Suppressor macrophage (primary cell): ENCODE measurements around the gene TMEM42.
"Not testable (repeated sequence)": the region's sequence is repeated elsewhere in the genome, so short reads cannot be mapped to it uniquely, and the experiment has no call there.

Source experiments
- DNase-seq, 4 experiments: peaks; one replicate each; pipeline ENCODE4 v3.0.0-alpha.2; 2020 to 2022
- total RNA-seq, 17 experiments: gene quantifications; one replicate each; lab custom pipeline; 2026; ENCODE audit warnings: mixed read lengths in 6 of 17, inconsistent platforms in 3 of 17; lab: John Stamatoyannopoulos, UW

The TMEM42 gene
- total RNA-seq: 1.1 to 8.7 (median 5.3) reads per million in 17 experiments

DNA sequence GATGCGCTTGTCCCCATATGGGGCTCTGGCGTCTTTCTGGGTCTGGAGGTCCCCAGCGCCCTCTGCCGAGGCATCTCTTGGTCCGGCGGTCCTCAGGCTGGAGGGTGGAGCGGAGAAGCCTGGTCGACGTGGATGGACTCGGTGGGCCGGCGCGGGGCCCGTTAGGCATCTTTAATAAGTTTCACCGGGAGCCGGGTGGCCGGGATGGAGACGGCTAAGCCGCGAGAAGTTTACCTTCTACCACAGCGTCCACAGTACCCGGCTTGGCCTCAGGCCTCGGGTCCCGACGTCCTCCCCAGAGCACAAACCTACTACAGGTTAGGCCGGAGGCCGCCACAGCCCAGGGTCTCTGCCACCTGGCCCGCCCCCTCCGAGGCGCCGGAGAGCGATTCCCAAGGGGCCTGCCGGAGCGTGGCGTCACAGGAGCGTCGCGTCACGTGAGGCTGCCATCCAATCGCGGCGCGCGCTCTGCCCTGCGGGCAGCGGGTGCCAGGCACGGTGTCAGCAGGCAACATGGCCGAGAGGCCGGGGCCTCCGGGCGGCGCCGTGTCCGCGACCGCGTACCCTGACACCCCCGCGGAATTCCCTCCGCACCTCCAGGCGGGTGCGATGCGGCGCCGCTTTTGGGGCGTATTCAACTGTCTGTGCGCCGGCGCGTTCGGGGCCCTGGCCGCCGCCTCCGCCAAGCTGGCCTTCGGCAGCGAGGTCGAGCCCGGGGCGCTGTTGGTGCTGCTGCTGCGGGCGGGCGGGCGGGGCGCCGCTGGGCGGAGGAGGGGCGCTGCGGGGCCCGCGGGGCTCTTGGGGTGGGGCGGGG, at the start of gene TMEM42:
Gene TMEM42 (plus strand): TSS at position 501 of the 814 bp plus-strand sequence. CDS start 13 bp downstream, at position 514.
- peak; percentile 92 to 97 (median 94) for DNase-seq

DNA sequence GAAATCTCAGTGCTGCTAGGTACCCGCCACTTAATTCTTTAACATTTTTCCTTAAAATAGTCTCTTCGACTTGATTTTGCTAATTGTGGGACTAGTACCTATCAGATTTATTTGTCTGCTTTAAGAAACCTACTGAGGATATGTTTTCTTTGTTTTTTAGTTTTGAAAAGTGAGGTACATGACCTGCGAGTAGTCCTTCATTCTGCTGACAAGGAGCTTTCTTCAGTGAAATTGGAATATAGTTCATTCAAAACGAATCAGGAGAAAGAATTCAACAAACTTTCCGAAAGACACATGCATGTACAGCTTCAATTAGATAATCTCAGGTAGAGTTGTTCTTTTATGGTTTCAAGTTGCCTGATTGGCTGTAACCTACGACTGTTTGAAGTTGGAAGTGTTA, 47.0 kb upstream of the TMEM42 start:
- DNase-seq: no peak

DNA sequence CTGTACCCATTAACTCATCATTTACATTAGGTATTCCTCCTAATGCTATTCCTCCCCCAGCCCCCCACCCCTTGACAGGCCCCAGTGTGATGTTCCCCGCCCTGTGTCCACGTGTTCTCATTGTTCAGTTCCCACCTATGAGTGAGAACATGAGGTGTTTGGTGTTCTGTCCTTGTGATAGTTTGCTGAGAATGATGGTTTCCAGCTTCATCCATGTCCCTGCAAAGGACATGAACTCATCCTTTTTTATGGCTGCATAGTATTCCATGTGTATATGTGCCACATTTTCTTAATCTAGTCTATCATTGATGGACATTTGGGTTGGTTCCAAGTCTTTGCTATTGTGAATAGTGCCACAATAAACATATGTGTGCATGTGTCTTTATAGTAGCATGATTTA, 45.4 kb upstream of the TMEM42 start:
- not testable (repeated sequence) for DNase-seq

DNA sequence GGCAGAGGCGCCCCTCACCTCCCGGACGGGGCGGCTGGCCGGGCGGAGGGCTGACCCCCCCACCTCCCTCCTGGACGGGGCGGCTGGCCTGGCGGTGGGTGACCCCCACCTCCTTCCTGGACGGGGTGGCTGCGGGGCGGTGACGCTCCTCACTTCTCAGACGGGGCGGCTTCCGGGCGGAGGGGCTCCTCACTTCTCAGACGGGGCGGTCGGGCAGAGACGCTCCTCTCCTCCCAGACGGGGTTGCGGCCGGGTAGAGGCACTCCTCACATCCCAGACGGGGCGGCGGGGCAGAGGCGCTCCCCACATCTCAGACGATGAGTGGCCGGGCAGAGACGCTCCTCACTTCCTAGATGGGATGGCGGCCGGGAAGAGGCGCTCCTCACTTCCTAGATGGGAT, 40.5 kb upstream of the TMEM42 start:
- not testable (repeated sequence) for DNase-seq

DNA sequence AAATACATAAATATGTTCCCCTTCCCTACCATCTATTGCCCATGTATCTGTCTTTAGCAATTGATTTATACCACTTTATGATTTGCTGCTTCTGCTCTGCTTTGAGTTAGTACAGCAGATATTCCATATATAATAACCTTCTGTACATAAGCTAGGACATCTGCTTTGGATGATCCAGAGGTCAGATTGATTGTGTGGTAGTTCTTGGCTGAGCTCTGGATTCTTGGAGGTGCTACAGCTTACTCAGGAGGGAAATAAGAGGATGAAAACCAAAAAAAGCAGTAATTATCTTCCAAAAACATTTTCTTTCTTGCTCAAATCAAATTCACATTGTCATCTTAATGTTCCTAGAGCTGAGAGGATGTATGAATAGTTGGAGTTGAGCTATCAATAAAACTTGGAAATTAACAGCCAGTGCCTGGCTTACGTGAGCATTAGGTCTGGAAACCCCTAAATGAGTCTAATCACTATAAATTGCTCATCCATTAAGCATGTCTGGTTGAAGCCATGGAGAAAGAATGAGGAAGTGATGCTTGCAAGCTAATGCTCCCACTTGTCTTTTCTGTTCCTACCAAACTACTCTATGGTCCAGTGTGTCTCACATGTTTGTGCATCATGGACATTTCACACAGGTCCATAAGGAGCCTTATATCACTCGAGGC, 36.3 kb upstream of the TMEM42 start:
- DNase-seq: peak in 3 of 4 experiments; percentile 7 to 19 (median 7)

DNA sequence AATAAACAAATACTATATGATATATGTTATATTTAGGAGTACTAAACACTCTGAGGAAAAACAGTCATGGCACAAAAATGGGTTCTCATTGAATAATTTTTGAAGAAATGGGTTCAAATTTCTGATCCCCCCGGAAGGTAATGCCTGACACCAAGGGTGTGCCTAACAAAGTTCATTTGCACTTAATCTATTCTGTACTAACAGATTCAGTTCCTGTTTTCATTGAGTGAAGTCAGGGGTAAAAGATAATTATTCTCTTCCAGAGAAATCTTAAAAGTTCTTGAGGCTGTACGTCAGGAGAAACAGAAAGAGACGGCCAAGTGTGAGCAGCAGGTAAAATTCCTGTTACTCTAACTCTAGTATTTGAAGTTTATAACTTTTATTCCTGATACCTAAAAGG, 34.5 kb upstream of the TMEM42 start:
- no peak for DNase-seq

DNA sequence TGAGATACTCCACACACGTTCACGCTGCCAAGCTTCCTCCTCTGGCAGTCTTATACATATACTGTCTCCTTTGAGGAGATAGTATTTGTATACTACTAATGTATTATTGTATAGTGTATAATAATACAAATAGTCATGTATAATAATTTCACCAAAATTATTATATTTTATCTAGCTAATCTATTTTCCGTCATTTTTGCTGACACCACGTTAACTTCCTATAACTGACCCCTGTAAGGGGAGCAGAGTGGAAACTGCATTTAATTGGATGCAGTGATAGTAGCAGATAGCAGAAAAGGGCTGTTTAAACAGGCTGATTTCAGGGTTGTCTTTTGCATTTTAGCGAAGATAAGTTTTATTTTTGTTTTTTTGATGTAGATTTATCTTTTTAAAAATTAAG, 30.5 kb upstream of the TMEM42 start:
- no peak for DNase-seq

DNA sequence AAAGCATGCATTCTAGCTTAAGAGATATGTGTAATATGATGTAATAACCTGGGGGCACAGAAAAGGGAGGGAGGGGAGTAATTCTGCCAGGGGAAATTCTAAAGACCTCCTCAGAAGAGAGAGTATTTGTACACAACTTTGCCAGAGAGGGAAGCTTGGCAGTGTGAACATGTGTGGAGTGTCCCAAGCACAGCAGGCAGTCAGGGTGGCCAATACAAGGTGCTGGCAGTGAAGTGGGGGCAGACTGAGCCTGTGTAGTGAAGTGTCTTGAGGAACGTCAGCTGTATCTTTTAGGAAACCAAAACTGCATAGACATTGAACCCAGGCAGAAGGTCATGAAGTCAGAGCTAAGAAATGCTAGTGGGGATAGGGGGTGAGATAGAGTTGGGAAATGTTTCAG, 29.7 kb upstream of the TMEM42 start:
- no peak for DNase-seq

DNA sequence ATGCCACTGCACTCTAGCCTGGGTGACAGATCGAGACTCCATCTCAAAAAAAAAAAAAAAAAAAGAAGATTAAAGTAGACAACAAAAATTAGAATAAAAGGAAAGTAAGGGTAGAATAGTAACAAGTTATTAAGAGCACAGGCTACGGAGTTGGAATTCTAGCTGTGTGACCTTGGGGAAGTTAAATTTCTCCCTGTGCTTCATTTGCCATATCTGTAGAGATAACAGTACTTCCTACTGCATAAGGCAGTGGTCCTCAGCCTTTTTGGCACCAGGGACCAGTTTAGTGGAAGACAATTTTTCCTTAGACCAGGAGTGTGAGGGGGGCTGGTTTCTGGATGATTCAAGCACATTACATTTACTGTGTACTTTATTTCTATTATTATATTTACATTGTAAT, 28.7 kb upstream of the TMEM42 start:
- DNase-seq: no peak

DNA sequence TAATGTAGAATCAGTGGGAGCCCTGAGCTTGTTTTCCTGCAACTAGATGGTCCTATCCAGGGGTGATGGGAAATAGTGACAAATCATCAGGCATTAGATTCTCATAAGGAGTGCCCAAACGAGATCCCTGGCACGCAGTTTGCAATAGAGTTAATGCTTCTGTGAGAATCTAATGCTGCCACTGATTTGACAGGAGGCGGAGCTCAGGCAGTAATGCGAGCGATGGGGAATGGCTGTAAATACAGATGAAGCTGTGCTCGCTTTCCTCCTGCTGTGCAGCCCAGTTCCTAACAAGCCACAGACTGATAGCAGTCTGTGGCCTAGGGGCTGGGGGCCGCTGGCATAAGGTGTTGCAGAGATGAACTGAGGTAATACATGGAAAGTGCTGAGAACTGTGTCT, 28.3 kb upstream of the TMEM42 start:
- no peak for DNase-seq

DNA sequence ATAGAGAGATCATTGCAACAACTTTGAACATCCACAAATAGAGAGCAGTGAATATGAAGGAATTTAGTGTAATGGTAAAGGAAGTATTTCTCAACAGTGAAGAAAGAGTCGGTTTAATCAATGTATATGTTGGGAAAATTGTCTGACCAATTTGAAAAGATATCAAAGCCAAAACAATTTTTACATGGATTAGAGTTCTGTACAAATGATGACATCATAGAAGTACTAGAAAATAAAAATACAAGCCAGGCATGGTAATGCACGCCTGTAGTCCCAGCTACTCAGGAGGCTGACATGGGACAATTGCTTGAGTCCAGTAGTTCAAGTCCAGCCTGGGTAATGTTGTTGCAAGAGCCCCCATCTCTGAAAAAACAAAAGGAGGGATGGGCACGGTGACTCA, 26.0 kb upstream of the TMEM42 start:
- DNase-seq: no peak

DNA sequence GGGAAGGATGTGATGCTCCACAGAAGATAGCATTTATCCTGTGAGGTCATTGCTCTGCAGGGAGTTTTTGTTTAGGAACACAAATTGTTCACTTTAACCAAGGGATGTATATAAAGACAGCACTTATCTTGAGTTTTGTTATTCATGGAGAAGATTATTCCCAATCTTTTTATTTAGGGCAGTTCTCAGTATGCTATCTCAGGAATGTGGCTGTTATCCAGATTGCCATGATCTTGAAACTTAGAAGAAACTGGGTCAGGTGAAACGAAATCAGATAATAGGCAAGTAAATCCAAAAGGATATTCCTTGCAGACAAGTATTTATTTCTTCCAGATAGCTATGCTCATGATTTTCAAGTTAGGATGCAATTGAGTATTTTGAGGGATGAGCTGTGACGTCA, 19.3 kb upstream of the TMEM42 start:
- DNase-seq: no peak

DNA sequence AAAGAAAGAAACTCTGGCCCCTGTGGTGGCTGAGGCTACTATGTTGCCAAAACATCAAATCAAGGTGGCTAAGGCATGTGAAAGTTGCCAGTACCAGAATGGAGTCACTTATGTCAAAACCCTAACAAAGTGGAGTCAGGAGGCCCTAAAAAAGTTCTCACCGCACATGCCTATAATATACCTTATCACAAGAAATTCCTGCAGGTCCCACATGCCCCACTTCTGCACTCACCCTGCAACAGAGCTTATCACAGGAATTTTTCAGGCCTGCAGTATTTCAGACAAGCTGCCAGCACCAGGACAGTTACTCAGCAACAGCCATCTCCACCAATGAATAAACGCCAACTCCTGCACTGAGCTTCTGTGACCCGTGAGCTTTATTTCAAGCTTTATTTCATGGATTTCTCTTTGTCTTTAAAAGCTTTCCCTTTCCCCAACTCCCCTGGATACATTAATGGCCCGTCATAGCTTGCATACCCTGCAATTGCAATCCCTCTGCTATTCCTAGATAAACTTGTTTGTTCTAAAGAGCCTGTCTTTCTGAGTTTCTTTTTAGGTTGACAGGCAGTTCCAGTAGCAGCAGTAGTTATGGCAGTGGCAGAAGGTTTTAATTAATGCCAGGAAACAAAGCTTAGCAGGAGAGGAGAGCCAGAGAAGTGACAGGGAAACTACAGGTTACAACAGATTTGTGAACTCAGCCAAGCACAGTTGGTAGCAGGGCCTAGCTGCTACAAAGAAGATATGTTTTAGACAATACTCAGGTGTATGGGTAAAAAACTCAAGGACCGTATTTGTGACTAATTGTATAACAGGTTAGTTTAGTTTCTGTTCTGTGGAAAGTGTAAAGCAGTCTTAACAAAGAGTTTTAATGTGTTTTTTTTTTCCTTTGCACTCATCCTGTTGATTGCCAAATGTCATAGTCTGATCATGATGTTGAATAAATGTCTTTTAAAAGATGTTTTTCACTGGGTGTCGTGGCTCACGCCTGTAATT, 15.9 kb upstream of the TMEM42 start:
- no peak for DNase-seq

DNA sequence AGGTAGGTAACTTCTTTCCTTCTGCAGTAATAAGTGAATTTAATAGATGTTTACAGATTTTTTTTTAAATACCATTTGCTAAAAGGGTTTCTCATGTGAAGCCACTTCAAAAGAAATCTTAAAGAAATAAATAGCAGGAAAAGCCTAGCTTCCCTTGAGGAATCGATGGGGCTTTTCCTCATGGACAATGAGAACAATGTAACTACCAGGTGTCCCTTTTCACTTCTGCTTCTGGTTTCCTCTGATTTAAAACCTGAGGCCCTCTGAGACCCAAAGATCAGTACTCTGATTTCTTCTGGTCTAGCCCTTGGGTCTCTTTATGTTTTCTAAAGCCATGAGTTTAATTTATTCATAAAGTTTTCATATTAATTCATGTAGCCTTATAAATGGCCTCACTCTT, 13.1 kb upstream of the TMEM42 start:
- DNase-seq: no peak

DNA sequence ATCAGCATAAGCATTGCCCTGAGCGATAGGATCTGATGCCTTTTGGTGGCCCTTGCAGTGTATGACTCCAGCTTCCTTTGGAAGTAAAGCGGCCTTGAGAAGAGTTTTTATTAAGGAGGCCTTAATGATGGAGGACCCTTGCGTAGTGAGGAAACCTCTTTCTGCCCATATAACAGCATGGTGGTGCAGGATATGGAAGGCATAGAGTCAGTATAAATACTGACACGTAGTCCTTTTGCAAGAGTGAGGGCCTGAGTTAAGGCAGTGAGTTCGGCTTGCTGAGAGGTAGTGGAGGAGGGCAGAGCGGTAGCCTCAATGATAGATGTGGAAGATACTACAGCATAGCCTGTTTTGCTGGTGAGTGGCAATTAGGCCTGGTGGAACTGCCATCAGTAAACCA, 5.0 kb upstream of the TMEM42 start:
- not testable (repeated sequence) for DNase-seq

DNA sequence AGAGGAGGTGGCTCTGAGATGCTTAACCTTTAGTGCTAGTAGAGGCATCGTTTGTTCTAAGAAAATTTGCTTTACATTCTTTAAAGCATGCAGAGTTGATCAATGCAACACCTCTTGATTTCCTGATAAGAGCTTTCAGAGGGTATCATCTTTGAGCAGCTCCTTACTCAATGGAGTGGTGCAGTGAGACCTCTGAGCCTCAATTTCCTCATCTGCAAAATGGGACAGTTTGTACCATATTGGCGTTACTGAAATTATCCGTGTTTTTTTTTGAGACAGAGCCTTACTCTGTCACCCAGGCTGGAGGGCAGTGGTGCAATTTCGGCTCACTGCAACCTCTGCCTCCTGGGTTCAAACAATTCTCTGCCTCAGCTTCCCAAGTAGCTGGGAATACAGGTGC, 1.6 kb upstream of the TMEM42 start:
- no peak for DNase-seq

DNA sequence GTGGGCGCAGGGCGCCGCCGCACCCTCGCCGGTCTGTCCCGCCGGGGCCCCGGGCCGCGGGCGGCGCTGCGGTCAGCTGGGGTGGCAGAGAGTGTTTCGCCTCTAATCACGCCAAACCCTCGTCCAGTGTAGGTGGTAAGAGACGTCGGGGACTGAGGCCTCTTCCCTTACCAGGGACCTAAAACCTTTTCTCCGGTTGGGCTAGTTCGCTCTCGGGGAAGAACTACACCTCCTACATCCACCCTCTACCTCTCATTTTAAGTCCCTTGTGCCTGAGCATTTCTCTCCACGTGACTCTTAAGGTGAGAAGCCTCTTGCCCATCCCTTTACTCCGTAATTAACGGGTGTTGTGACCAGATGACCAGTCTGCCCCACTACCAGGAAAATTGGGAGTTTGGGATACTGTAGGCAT, 520 bp downstream of the TMEM42 start:
- peak in 1 of 4 experiments; percentile 48 for DNase-seq

DNA sequence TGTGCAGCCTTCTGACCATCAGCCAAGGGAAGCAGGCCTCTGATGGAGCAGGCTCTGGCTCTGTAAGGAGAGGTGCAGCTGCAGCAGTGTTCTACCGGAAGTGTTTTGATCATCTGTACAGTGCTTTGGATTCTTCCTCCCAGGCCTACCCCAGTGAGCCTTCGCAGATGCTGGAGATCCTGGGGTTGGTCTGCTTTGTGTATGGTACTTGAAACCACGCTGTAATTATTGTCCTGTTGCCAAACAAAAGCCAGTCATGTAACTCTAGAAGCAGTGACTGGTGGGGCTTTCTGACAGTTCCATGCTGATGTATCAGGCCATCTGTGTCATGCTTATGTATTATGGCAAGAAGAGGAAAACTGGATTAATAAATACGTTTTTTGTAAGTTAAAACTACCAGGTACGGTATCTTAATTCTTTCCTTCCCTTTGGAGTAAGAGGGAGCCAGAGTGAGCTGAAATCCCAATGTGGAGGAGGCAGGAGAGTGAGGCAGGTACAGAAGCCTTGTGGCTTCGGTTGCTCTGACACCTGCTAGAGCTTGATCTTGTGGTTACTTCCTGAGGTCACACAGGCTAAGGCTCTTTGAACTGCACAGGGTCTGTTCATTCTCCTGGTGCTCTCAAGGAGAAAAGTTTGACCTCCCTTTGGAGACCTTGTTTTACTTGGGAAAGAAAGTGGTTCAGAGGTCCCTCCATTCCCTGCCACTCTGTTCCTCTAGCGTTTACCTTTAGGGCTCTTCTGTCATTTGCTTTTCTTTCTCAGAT, 3.7 kb downstream of the TMEM42 start:
- no peak for DNase-seq

DNA sequence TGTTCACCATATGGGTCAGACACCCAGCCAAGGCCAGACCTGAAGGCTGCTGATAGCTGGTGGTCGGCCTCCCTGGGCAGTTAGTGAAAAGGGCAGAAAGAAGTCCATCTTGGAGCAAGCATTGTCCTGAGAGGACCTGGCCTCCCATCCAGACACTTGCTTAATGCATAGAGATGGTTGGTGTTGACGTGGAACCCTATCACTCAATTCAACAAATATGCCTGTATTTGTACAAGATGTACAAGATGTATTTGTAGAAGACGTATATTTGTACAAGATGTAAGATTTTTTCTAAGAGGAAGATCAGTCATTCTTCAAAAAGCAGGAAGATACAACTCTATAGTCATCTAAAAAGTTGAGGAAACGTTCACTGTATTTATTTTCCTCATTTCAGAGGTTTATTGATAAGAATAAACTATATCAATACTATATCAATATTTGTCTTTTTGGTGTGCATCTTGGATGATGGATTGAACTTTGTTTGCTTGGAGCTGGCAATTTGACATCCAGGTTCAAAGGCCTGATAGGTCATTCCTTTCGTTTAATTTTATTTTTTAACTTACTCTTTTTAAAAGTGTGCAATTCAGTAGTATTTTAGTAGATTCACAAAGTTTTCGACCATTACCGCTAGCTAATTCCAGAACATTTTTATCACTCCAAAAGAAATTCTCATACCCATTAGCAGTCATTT, 5.9 kb downstream of the TMEM42 start:
- DNase-seq: no peak

DNA sequence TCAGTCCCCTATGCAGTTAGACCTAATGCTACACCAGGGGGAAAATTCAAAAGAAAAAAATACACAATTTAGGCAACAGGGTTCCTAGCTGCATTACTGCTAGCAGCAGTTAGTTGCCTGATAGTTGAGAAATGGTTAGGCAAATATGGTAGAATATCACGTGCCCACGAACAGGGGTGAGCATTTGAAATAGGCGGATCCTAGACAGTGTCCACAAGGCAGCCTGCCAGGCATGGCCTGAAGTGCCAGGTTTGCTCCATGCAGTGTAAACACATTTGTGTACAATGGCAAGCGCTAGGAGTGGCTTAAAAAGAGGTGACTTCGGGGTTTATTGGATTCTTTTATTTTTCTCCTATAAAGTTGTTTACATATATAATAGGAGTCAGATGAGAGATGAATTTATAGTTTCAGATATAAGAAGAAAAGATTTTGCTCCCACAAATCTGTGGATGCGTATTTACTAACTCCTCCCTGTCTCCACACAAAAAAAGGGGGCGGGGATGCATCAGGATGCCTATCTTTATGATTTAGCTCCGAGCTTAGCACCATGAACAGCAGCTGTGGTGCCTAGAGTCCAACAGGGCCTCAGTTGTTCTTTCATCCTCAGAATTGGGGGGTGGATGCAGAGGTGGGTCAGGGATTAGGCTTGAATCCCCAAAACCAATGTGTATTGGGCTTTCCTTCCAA, 8.8 kb downstream of the TMEM42 start:
- DNase-seq: no peak

DNA sequence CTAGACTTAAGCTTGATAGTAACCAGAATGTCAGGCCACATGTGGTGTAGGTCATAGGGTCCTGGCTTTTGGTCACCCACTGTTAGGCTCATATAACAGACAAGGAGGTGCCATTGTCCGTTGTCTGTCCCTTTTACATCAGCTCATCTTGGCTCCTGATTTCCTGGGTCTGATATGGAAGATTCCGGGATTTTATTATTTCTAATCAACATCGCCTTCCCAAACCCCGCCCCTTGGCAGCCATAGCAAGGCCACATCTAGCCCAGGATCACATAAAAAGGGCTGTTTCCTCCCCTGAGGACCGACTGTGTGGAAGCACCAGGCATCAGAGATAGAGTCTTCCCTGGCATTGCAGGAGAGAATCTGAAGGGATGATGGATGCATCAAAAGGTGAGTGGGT, 12.6 kb downstream of the TMEM42 start, which contains the start of gene TGM4:
Gene TGM4 (plus strand): TSS at position 301 of the 400 bp plus-strand sequence. CDS start 71 bp downstream, at position 372.
- DNase-seq: no peak
